Duodenal mucosa (tissue), 2 donors: Measurements from ENCODE around the gene MAGI1.
"Not testable (repeated sequence)": the region's sequence is repeated elsewhere in the genome, so short reads cannot be mapped to it uniquely, and the experiment has no call there.

Source experiments
- H3K27ac ChIP-seq: one replicate; pipeline ENCODE4 v1.7.0; 2013; ENCODE audit warnings: low read depth, low read length
- H3K27me3 ChIP-seq, 2 donors: one replicate each; pipeline ENCODE4 v1.7.0; 2013; ENCODE audit warnings: low read length in 2 of 2, control low read depth in 1 of 2; ENCODE audit not compliant: insufficient read depth in 2 of 2, control insufficient read depth in 1 of 2
- H3K36me3 ChIP-seq, 2 donors: one replicate each; pipeline ENCODE4 v1.7.0; 2013; ENCODE audit warnings: low read length in 2 of 2, control low read depth in 1 of 2; ENCODE audit not compliant: insufficient read depth in 2 of 2, control insufficient read depth in 1 of 2
- H3K4me1 ChIP-seq, 2 donors: one replicate each; pipeline ENCODE4 v1.7.0; 2013; ENCODE audit warnings: low read length in 2 of 2, control low read depth in 1 of 2; ENCODE audit not compliant: insufficient read depth in 2 of 2, control insufficient read depth in 1 of 2
- H3K4me3 ChIP-seq, 2 donors: one replicate each; pipeline ENCODE4 v1.7.0; 2013; ENCODE audit warnings: low read length in 2 of 2, low read depth in 1 of 2
- H3K9ac ChIP-seq, 2 donors: one replicate each; pipeline ENCODE4 v1.7.0; 2013; ENCODE audit warnings: low read length in 2 of 2, low read depth in 1 of 2
- H3K9me3 ChIP-seq, 2 donors: one replicate each; pipeline ENCODE4 v1.7.0; 2013; ENCODE audit warnings: low read length in 2 of 2, control low read depth in 1 of 2; ENCODE audit not compliant: control insufficient read depth in 1 of 2

Gene MAGI1

GRCh38 chr3:65720989-65721737 lies 317.6 kb downstream of the MAGI1 start:
- H3K27me3 ChIP-seq: no peaks in the 10 kb centered on the region
- H3K27ac ChIP-seq: no peak overlapping the region
- H3K4me3 ChIP-seq: no peak overlapping the region
- H3K4me1 ChIP-seq: no peaks in the 10 kb centered on the region
- H3K9ac ChIP-seq: no peak overlapping the region
- no peaks in the 10 kb centered on the region for H3K9me3 ChIP-seq
- no peaks in the 10 kb centered on the region for H3K36me3 ChIP-seq

DNA sequence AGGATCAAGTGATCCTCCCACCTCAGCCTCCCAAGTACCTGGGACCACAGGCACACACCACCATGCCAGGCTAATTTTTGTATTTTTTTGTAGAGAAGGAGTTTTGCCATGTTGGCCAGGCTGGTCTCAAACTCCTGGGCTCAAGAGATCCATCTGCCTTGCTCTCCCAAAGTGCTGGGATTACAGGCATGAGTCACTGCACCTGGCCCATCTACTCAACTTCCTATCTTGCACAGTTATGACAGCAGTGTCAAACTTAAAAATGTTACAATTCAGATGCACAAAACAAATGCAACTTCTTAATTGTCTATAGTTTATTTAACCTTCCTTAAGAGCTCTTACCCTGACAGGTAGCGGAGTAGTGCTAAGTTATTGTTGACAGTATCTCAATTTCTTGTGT lies 319.1 kb downstream of the MAGI1 start:
- not testable (repeated sequence) for H3K4me1 ChIP-seq, H3K4me3 ChIP-seq, H3K27ac ChIP-seq, H3K9me3 ChIP-seq, H3K9ac ChIP-seq, H3K27me3 ChIP-seq, H3K36me3 ChIP-seq

DNA sequence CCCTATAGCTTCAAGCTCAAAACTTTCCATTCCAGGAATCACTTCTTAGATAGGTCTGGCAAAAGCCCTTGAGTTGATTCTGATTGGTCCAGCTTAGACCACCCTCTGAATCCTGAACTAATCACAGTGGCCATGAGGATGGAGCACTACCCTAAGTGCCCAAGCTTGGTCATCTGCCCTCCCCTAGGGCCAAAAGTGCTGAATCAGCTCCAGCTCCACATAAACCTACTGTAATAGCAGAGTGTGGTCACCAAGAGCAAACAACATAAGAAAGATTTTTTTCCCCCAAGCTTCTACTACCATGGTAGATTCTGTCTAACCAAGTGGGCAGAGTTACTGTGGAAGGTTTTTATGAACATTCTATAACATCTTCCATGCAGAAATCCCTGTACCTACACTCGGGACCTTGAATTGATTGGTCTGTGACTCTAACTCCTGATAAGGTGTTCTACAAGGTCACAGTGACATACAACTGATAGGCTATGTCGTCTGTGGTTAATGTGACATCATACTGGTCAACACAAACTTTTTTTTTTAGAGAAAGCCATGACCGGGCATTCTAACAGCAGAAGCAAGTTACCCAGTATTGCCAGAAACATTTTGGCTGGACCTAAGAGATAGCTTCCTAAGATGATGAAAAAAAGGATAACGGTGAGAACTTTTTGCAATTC lies 320.9 kb downstream of the MAGI1 start:
- Histone ChIP-seq H3K9ac (no peak overlapping the region), H3K9me3 (no peaks in the 10 kb centered on the region), H3K4me3 (no peak overlapping the region), H3K27me3 (no peaks in the 10 kb centered on the region), H3K4me1 (no peaks in the 10 kb centered on the region), H3K27ac (no peak overlapping the region), H3K36me3 (no peaks in the 10 kb centered on the region)

DNA sequence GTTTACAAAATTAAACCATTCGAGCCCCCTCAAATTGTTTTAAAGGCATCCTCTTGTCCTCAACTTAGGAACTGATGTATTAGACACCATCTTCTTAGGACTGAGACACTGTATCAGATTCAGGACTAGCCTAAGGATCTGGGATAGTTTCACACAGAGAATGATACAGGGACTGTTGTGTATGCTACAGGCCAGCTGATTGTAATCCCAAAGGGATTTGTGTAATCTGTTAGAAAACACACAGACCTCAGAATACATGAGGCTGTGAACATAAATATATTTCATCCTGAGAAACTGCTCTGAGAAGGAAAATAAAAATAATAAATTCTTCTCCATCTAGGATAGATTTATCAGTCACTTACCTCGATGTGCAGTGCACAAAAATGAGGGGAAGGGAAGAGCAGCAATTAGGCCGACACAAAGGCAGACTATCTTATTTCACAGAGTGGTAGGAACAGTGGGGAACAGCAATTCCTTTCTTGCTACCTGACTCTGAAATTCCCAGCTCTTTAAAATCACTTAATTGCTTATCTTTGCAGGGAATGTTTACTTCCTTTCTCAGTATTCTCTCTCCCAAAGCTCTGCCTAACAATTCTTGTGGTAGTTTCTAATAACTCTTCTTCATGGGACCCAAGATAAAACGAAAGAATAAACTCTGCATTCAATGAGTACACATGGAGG lies 322.5 kb downstream of the MAGI1 start:
- H3K4me3 ChIP-seq: no peak overlapping the region
- no peaks in the 10 kb centered on the region for H3K4me1 ChIP-seq
- no peaks in the 10 kb centered on the region for H3K27me3 ChIP-seq
- H3K9ac ChIP-seq: no peak overlapping the region
- H3K27ac ChIP-seq: no peak overlapping the region
- H3K9me3 ChIP-seq: no peaks in the 10 kb centered on the region
- H3K36me3 ChIP-seq: no peaks in the 10 kb centered on the region

DNA sequence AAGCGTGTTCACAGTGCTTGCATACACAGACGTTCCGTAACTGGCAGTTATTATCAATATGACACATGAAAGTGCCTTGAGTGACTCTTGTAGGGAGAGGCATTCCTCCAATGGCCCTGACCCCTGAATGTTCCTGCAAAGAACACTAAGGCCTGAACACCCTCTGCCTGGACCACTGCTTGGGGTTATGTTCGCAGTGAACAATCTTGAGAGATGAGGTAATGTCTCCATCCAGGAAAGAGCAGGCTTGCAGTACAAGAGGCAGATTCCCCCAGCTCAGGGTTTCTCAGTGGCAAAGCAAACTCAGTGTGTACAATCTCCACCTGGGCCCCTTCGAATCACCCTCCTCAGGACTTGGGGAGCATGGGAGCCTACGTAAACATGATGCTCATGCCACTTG lies 324.6 kb downstream of the MAGI1 start:
- Histone ChIP-seq H3K27ac (no peak overlapping the region), H3K9ac (no peak overlapping the region), H3K27me3 (no peaks in the 10 kb centered on the region), H3K4me1 (no peaks in the 10 kb centered on the region), H3K9me3 (no peaks in the 10 kb centered on the region), H3K36me3 (no peaks in the 10 kb centered on the region), H3K4me3 (no peak overlapping the region)

DNA sequence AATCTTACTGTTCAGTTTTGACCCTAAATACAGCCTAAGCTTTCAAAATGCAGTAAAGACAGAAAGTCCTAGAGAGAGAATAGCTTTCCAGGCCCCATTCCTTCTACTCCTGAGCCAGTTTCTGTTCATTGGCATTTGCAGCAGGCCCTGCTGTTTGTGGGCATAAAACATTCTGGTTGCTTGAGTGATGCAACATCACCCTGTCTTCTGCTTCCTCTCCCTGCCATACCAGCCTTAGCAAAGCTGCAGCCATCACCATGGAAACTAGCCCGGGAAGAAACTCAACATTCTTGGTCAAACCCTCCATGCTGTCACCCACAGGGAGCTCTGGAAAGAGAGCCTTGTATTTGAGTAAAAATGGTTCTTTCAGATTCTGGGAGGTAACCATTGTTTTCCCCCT lies 325.7 kb downstream of the MAGI1 start:
- Histone ChIP-seq H3K9me3 (no peaks in the 10 kb centered on the region), H3K4me1 (no peaks in the 10 kb centered on the region), H3K9ac (no peak overlapping the region), H3K27me3 (no peaks in the 10 kb centered on the region), H3K4me3 (no peak overlapping the region), H3K27ac (no peak overlapping the region), H3K36me3 (no peaks in the 10 kb centered on the region)

DNA sequence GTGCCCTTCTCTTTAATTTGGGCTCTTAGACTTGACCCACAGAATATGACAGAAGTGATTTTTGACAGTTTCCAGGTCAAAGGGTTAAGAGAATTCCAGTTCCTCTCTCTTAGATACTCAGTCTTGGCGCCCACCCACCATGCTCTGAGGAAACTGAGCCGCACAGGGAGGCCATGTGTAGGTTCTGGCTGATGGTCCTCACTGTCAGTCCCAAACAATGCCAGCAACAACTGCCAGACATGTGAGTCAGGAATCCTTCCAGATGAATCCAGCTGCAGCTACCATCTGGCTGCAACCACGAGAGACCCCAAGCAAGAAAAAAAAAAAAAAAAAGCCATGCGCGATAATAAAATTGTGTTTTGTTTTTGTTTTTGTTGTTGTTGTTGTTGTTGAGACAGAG lies 326.6 kb downstream of the MAGI1 start:
- H3K9ac ChIP-seq: no peak overlapping the region
- H3K36me3 ChIP-seq: no peaks in the 10 kb centered on the region
- no peaks in the 10 kb centered on the region for H3K9me3 ChIP-seq
- no peak overlapping the region for H3K4me3 ChIP-seq
- H3K27me3 ChIP-seq: no peaks in the 10 kb centered on the region
- no peaks in the 10 kb centered on the region for H3K4me1 ChIP-seq
- H3K27ac ChIP-seq: no peak overlapping the region

- Histone ChIP-seq H3K4me1 (no peaks in the 10 kb centered on the region), H3K27ac (no peak overlapping the region), H3K27me3 (no peaks in the 10 kb centered on the region), H3K4me3 (no peak overlapping the region), H3K9ac (no peak overlapping the region), H3K36me3 (no peaks in the 10 kb centered on the region), H3K9me3 (no peaks in the 10 kb centered on the region)
Measured at GRCh38 chr3:65706776-65707568, 331.7 kb downstream of the MAGI1 start.

- Histone ChIP-seq H3K4me3 (no peak overlapping the region), H3K27me3 (no peaks in the 10 kb centered on the region)
Measured at GRCh38 chr3:65706301-65706700, 332.4 kb downstream of the MAGI1 start.

DNA sequence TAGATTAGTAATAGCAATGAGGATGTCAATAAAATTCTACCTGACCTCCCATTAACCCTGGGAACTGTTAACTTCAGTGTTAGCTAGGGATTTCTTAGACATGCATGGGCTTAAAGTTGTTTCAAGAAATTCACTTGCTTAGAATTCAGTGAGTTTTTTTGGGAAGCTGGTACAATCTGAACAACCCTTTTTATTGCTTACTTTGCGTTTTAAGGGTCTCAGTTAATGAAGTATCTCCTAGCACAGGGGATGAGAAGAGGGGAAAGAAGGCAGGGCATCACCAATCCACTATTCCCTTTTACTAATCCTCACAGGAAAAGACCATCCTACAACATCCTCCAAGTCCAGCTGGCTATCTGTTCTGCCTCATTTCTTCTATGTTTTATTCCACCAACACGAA lies 334.9 kb downstream of the MAGI1 start:
- H3K27ac ChIP-seq: no peak overlapping the region

More at GRCh38 chr3:65706301-65706700, 332.4 kb downstream of the MAGI1 start:
- Histone ChIP-seq H3K27ac (no peak overlapping the region), H3K9me3 (no peaks in the 10 kb centered on the region), H3K9ac (no peak overlapping the region), H3K4me1 (no peaks in the 10 kb centered on the region), H3K36me3 (no peaks in the 10 kb centered on the region)

More for the DNA sequence above, 334.9 kb downstream of the MAGI1 start:
- no peaks in the 10 kb centered on the region for H3K27me3 ChIP-seq
- H3K9ac ChIP-seq: no peak overlapping the region
- no peak overlapping the region for H3K4me3 ChIP-seq
- H3K4me1 ChIP-seq: no peaks in the 10 kb centered on the region
- no peaks in the 10 kb centered on the region for H3K9me3 ChIP-seq
- H3K36me3 ChIP-seq: no peaks in the 10 kb centered on the region
